Measurements from ENCODE around the gene LRRC42.

Gene LRRC42

GRCh38 chr1:53931523-53931922 is 14.6 kb upstream of the LRRC42 start:
- no peak for TF ChIP-seq FOXK2 (IDR thresholded peaks at IDR 0.05)
- no peak for TF ChIP-seq SUZ12 (IDR thresholded peaks at IDR 0.05)
- no peak for TF ChIP-seq BHLHE40 (IDR thresholded peaks at IDR 0.05; ENCODE audit: borderline replicate concordance)
- TF ChIP-seq ARNT (IDR thresholded peaks at IDR 0.05): no peak
- TF ChIP-seq HDGF (IDR thresholded peaks at IDR 0.05; ENCODE audit: borderline replicate concordance): no peak
- TF ChIP-seq CTBP1 (IDR thresholded peaks at IDR 0.05; ENCODE audit: borderline replicate concordance): no peak
- no peak for TF ChIP-seq LEF1 (IDR thresholded peaks at IDR 0.05; ENCODE audit: borderline replicate concordance)
- no peak for TF ChIP-seq ELF4 (IDR thresholded peaks at IDR 0.05)
- TF ChIP-seq FOXM1 (IDR thresholded peaks at IDR 0.05; ENCODE audit: borderline replicate concordance): no peak
- no peak for TF ChIP-seq FOXA1 (IDR thresholded peaks at IDR 0.05)
- no peak for TF ChIP-seq TARDBP (IDR thresholded peaks at IDR 0.05)
- TF ChIP-seq SP1 (IDR thresholded peaks at IDR 0.05): no peak
- TF ChIP-seq ZNF384 (IDR thresholded peaks at IDR 0.05): no peak
- no peak for TF ChIP-seq L3MBTL2 (conservative IDR thresholded peaks at IDR 0.05)
- TF ChIP-seq NFRKB (IDR thresholded peaks at IDR 0.05): no peak
- TF ChIP-seq, protein P1, sequence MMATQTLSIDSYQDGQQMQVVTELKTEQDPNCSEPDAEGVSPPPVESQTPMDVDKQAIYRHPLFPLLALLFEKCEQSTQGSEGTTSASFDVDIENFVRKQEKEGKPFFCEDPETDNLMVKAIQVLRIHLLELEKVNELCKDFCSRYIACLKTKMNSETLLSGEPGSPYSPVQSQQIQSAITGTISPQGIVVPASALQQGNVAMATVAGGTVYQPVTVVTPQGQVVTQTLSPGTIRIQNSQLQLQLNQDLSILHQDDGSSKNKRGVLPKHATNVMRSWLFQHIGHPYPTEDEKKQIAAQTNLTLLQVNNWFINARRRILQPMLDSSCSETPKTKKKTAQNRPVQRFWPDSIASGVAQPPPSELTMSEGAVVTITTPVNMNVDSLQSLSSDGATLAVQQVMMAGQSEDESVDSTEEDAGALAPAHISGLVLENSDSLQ (IDR thresholded peaks at IDR 0.05): no peak
- no peak for DNase-seq (ENCODE audit: extremely low spot score)
- CTCF ChIA-PET: no interaction called here

DNA sequence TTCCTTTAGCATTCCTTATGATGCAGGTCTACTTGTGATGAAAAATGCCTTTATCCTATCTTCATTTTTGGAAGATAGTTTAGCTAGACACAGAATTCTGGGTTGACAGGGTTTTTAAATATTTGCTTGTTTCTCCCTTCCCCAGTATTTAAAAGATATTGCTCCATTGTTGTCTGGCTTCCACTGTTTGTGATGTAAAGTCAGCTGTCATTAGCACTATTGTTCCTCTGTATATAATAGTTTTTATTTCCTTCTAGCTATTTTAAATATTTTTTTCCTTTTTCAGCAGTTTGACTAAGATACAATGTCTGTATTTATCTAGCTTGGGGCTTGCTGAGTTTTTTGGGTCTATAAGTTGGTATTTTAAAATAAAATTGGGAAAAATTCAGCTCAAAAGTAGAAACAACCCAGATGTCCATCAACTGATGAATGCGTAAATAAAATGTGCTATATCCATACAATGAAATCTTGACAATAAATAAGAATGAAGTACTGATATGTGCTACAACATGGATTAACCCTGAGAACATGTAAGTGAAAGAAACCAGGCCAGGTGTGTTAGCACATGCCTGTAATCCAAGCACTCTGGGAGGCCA is 11.9 kb upstream of the LRRC42 start:
- TF ChIP-seq SUZ12 (IDR thresholded peaks at IDR 0.05) (no peak), ARNT (IDR thresholded peaks at IDR 0.05) (no peak), CTBP1 (IDR thresholded peaks at IDR 0.05; ENCODE audit: borderline replicate concordance) (no peak), TARDBP (IDR thresholded peaks at IDR 0.05) (no peak), NFRKB (IDR thresholded peaks at IDR 0.05) (no peak), HDGF (IDR thresholded peaks at IDR 0.05; ENCODE audit: borderline replicate concordance) (no peak), LEF1 (IDR thresholded peaks at IDR 0.05; ENCODE audit: borderline replicate concordance) (no peak), L3MBTL2 (conservative IDR thresholded peaks at IDR 0.05) (no peak), FOXK2 (IDR thresholded peaks at IDR 0.05) (no peak), FOXM1 (IDR thresholded peaks at IDR 0.05; ENCODE audit: borderline replicate concordance) (no peak), BHLHE40 (IDR thresholded peaks at IDR 0.05; ENCODE audit: borderline replicate concordance) (no peak), ELF4 (IDR thresholded peaks at IDR 0.05) (no peak), FOXA1 (IDR thresholded peaks at IDR 0.05) (no peak)
- TF ChIP-seq, protein P1 (IDR thresholded peaks at IDR 0.05): no peak
- no peak for DNase-seq (ENCODE audit: extremely low spot score)
- ChIA-PET CTCF (no interaction called here), POLR2A (no interaction called here)

More at GRCh38 chr1:53931523-53931922, 14.6 kb upstream of the LRRC42 start:
- POLR2A ChIA-PET: interaction anchor here (1.0 kb wide), 1 partner anchor 9 kb away, joined by 4 read pairs; no protein-coding TSS in a partner anchor

GRCh38 chr1:53936430-53936829 is 9.7 kb upstream of the LRRC42 start:
- TF ChIP-seq L3MBTL2 (conservative IDR thresholded peaks at IDR 0.05) (no peak), LEF1 (IDR thresholded peaks at IDR 0.05; ENCODE audit: borderline replicate concordance) (no peak), CTBP1 (IDR thresholded peaks at IDR 0.05; ENCODE audit: borderline replicate concordance) (no peak), ELF4 (IDR thresholded peaks at IDR 0.05) (no peak), FOXA1 (IDR thresholded peaks at IDR 0.05) (no peak), ZNF384 (IDR thresholded peaks at IDR 0.05) (no peak), ARNT (IDR thresholded peaks at IDR 0.05) (no peak), HDGF (IDR thresholded peaks at IDR 0.05; ENCODE audit: borderline replicate concordance) (no peak), SUZ12 (IDR thresholded peaks at IDR 0.05) (no peak), NFRKB (IDR thresholded peaks at IDR 0.05) (no peak), SP1 (IDR thresholded peaks at IDR 0.05) (no peak), BHLHE40 (IDR thresholded peaks at IDR 0.05; ENCODE audit: borderline replicate concordance) (no peak), TARDBP (IDR thresholded peaks at IDR 0.05) (no peak), FOXM1 (IDR thresholded peaks at IDR 0.05; ENCODE audit: borderline replicate concordance) (no peak), FOXK2 (IDR thresholded peaks at IDR 0.05) (no peak)
- TF ChIP-seq, protein P1 (IDR thresholded peaks at IDR 0.05): no peak
- ChIA-PET POLR2A (no interaction called here), CTCF (interaction anchor here (0.6 kb wide), 1 partner anchor 13 kb away, joined by 3 read pairs; no protein-coding TSS in a partner anchor)
- DNase-seq (ENCODE audit: extremely low spot score): no peak

GRCh38 chr1:53938136-53938830 is 7.9 kb upstream of the LRRC42 start:
- ChIA-PET CTCF (interaction anchor here (0.7 kb wide), 1 partner anchor 114 kb away, joined by 4 read pairs; no protein-coding TSS in a partner anchor), POLR2A (no interaction called here)
- TF ChIP-seq TARDBP (IDR thresholded peaks at IDR 0.05): no peak
- DNase-seq (ENCODE audit: extremely low spot score): no peak

GRCh38 chr1:53942127-53942957 is 3.8 kb upstream of the LRRC42 start:
- no peak for DNase-seq (ENCODE audit: extremely low spot score)
- ChIA-PET POLR2A (no interaction called here), CTCF (no interaction called here)
- TF ChIP-seq FOXK2 (IDR thresholded peaks at IDR 0.05) (no peak), FOXM1 (IDR thresholded peaks at IDR 0.05; ENCODE audit: borderline replicate concordance) (no peak), ELF4 (IDR thresholded peaks at IDR 0.05) (no peak), ZNF384 (IDR thresholded peaks at IDR 0.05) (no peak), CTBP1 (IDR thresholded peaks at IDR 0.05; ENCODE audit: borderline replicate concordance) (no peak)
